ENCODE measurements around the gene CDH4.

CDH4 gene

DNA sequence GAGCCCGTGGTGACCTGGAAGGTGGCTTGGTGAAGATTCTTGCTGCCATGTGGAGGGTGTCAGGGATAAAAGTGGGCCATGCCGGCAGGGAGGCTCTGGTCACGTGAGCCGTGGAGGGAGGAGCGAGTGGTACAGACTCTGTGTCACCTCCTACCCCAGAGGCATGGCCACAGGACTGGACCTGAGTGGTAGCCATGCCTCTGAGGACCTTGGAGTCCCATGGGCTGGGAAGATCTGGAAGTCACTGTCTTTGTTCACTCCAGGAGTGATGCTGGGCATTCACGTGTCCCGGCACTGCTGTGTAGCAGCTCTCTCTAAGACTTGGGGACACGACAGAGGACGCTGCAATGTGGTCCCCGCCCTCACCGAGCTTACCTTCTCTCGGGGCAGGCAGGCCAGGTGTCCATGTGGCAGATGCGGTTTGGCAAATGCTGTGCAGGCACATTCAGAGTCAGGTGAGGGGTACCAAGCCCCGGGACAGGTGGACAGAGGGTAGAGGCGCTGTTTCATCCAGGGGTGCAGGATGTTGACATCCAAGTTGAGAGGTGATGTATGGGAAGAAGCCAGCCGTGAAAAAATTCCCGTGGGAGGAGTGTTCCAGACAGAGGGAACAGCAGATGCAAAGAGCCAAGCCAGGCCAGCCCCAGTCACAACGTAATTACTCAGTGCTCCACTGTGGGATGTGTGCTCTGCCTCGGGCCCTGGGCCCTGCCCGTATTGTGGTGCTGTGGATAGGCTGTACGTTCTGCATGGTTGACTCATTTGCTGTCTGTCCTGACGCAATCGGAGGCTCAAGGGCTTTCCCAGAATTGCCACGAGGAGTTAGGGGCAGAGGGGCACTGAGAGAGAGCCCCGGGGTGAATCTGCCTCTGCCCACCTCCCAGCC lies 505.9 kb downstream of the CDH4 start:
- H3K4me1 ChIP-seq (ENCODE audit: control insufficient read depth, insufficient read depth, low read length), result no peaks in the 10 kb centered on the region
- no peak overlapping the region for H3K27ac ChIP-seq (ENCODE audit: low read depth, low read length)
- no peaks in the 10 kb centered on the region for H3K27me3 ChIP-seq (ENCODE audit: control insufficient read depth, insufficient read depth, low read length)
- H3K36me3 ChIP-seq (ENCODE audit: control insufficient read depth, insufficient read depth, low read length), result no peaks in the 10 kb centered on the region
- H3K4me3 ChIP-seq (ENCODE audit: low read length), result no peak overlapping the region
- H3K9ac ChIP-seq (ENCODE audit: low read length), result no peak overlapping the region

DNA sequence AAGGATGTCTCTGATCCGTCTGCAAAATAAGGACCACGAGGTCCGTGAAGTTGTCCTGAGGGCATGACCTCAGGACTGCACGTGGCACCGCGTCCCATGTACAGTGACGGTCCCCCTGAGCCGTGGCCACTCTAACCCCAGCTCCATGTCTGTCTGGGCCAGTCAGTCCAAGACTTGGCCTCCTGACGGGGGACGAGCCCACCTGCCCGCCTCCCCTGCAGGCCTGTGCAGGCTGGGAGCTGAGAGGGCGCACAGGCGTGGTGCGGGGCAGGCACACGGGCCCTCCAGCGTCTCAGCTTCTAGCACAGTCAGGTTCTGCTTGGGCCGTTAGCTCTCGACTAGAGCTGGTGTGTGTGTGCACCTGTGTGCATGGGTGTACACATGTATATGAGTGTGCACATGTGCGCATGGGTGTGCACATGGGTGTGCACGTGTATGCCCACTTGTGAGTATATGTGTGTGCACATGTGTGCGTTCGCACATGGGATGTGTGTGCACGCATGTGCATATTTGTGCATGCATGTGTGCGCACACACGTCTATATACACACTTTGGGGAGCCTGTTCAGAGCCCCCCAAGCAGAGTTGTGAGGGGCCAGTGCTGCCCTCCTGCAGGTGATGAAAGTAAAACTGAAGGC lies 506.6 kb downstream of the CDH4 start:
- no peaks in the 10 kb centered on the region for H3K36me3 ChIP-seq (ENCODE audit: control insufficient read depth, insufficient read depth, low read length)
- no peak overlapping the region for H3K4me3 ChIP-seq (ENCODE audit: low read length)
- H3K4me1 ChIP-seq (ENCODE audit: control insufficient read depth, insufficient read depth, low read length), result no peaks in the 10 kb centered on the region
- H3K27ac ChIP-seq (ENCODE audit: low read depth, low read length), result no peak overlapping the region
- no peak overlapping the region for H3K9ac ChIP-seq (ENCODE audit: low read length)
- H3K27me3 ChIP-seq (ENCODE audit: control insufficient read depth, insufficient read depth, low read length), result no peaks in the 10 kb centered on the region

GRCh38 chr20:61759286-61760065 lies 507.4 kb downstream of the CDH4 start:
- Histone ChIP-seq H3K4me3 (ENCODE audit: low read length) (no peak overlapping the region), H3K4me1 (ENCODE audit: control insufficient read depth, insufficient read depth, low read length) (no peaks in the 10 kb centered on the region), H3K9ac (ENCODE audit: low read length) (no peak overlapping the region), H3K36me3 (ENCODE audit: control insufficient read depth, insufficient read depth, low read length) (no peaks in the 10 kb centered on the region), H3K27me3 (ENCODE audit: control insufficient read depth, insufficient read depth, low read length) (no peaks in the 10 kb centered on the region), H3K27ac (ENCODE audit: low read depth, low read length) (no peak overlapping the region)

DNA sequence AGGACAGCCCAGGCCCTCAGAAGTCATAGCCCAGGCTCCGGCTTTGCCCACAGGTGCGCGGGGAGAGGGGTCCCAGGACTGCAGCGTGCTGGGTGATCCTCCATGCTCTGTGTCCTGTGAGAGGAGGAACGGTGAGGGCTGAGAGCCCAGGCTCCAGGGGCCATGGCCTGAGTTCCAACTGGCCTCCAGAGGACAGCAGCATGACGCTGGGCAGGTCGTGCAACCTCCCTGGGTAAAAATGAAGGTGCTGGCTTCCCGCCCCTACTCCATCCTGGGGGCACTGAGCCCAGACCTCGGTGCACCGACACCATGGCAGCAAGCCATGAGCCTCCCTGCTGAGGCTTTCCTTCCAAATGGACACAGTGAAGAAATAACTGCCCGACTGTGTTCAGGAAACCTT lies 508.3 kb downstream of the CDH4 start:
- no peaks in the 10 kb centered on the region for H3K36me3 ChIP-seq (ENCODE audit: control insufficient read depth, insufficient read depth, low read length)
- no peaks in the 10 kb centered on the region for H3K27me3 ChIP-seq (ENCODE audit: control insufficient read depth, insufficient read depth, low read length)
- H3K4me1 ChIP-seq (ENCODE audit: control insufficient read depth, insufficient read depth, low read length), result no peaks in the 10 kb centered on the region
- no peak overlapping the region for H3K4me3 ChIP-seq (ENCODE audit: low read length)
- no peak overlapping the region for H3K27ac ChIP-seq (ENCODE audit: low read depth, low read length)
- H3K9ac ChIP-seq (ENCODE audit: low read length), result no peak overlapping the region

DNA sequence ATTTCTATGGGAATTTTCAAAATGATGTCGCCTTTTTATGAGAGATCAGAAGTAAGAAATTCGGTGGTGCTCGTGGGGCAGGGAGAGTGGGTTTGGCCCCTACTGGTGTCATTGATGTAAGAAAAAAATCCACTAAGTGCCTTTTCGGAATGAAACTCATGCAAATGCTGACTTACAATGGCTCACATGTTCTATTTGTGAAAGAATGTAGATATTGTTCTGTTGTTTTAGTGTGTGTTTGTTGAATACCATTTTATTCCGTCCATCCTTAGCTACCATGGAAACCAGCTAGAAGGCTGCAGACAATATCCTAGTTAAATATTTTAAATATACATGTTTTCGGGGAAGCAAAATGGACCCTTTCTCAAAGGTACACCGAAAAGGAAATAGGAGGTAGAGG lies 508.7 kb downstream of the CDH4 start:
- H3K9ac ChIP-seq (ENCODE audit: low read length), result no peak overlapping the region
- H3K4me3 ChIP-seq (ENCODE audit: low read length), result no peak overlapping the region
- H3K27me3 ChIP-seq (ENCODE audit: control insufficient read depth, insufficient read depth, low read length), result no peaks in the 10 kb centered on the region
- H3K4me1 ChIP-seq (ENCODE audit: control insufficient read depth, insufficient read depth, low read length), result no peaks in the 10 kb centered on the region
- no peak overlapping the region for H3K27ac ChIP-seq (ENCODE audit: low read depth, low read length)
- no peaks in the 10 kb centered on the region for H3K36me3 ChIP-seq (ENCODE audit: control insufficient read depth, insufficient read depth, low read length)

- H3K27ac ChIP-seq (ENCODE audit: low read depth, low read length), result no peak overlapping the region
- H3K9ac ChIP-seq (ENCODE audit: low read length), result no peak overlapping the region
- H3K36me3 ChIP-seq (ENCODE audit: control insufficient read depth, insufficient read depth, low read length), result no peaks in the 10 kb centered on the region
- H3K4me1 ChIP-seq (ENCODE audit: control insufficient read depth, insufficient read depth, low read length), result no peaks in the 10 kb centered on the region
- no peak overlapping the region for H3K4me3 ChIP-seq (ENCODE audit: low read length)
- no peaks in the 10 kb centered on the region for H3K27me3 ChIP-seq (ENCODE audit: control insufficient read depth, insufficient read depth, low read length)
Measured at GRCh38 chr20:61761453-61762166, 509.5 kb downstream of the CDH4 start.

DNA sequence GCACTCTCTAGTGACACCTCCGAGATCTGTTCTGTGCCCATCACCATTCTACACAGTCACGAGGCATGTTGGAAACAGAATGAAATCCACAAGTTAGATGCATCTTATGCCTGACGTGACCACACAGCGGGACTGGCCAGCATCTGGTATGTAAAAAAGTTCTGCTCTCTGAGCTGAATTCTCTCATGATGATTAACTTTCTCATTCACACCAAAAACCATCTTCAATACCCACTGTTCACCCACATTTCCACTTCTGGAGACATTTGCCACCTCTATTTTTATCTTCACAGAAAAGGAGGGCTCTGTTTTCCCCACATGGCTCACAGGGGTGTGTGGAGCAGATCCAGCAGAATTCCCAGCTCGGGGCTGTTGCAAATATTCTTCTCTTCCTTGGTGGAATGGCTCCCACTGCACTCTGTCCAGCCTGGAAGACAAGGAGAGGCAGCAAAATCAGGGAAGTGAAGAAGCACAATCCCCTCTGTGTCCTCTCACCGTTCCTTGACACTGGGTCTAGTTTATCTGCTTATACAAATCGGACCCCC lies 510.2 kb downstream of the CDH4 start:
- Histone ChIP-seq H3K27me3 (ENCODE audit: control insufficient read depth, insufficient read depth, low read length) (no peaks in the 10 kb centered on the region), H3K4me3 (ENCODE audit: low read length) (no peak overlapping the region), H3K9ac (ENCODE audit: low read length) (no peak overlapping the region)

GRCh38 chr20:61762886-61763739 lies 511.1 kb downstream of the CDH4 start:
- no peaks in the 10 kb centered on the region for H3K36me3 ChIP-seq (ENCODE audit: control insufficient read depth, insufficient read depth, low read length)
- H3K9ac ChIP-seq (ENCODE audit: low read length), result no peak overlapping the region
- H3K4me1 ChIP-seq (ENCODE audit: control insufficient read depth, insufficient read depth, low read length), result no peaks in the 10 kb centered on the region
- no peak overlapping the region for H3K27ac ChIP-seq (ENCODE audit: low read depth, low read length)
- no peak overlapping the region for H3K4me3 ChIP-seq (ENCODE audit: low read length)
- H3K27me3 ChIP-seq (ENCODE audit: control insufficient read depth, insufficient read depth, low read length), result no peaks in the 10 kb centered on the region

More for the DNA sequence above, 510.2 kb downstream of the CDH4 start:
- Histone ChIP-seq H3K4me1 (ENCODE audit: control insufficient read depth, insufficient read depth, low read length) (no peaks in the 10 kb centered on the region), H3K36me3 (ENCODE audit: control insufficient read depth, insufficient read depth, low read length) (no peaks in the 10 kb centered on the region), H3K27ac (ENCODE audit: low read depth, low read length) (no peak overlapping the region)

GRCh38 chr20:61763740-61764400 lies 511.8 kb downstream of the CDH4 start:
- Histone ChIP-seq H3K4me1 (ENCODE audit: control insufficient read depth, insufficient read depth, low read length) (no peaks in the 10 kb centered on the region), H3K4me3 (ENCODE audit: low read length) (no peak overlapping the region), H3K36me3 (ENCODE audit: control insufficient read depth, insufficient read depth, low read length) (no peaks in the 10 kb centered on the region), H3K27ac (ENCODE audit: low read depth, low read length) (no peak overlapping the region), H3K9ac (ENCODE audit: low read length) (no peak overlapping the region), H3K27me3 (ENCODE audit: control insufficient read depth, insufficient read depth, low read length) (no peaks in the 10 kb centered on the region)

DNA sequence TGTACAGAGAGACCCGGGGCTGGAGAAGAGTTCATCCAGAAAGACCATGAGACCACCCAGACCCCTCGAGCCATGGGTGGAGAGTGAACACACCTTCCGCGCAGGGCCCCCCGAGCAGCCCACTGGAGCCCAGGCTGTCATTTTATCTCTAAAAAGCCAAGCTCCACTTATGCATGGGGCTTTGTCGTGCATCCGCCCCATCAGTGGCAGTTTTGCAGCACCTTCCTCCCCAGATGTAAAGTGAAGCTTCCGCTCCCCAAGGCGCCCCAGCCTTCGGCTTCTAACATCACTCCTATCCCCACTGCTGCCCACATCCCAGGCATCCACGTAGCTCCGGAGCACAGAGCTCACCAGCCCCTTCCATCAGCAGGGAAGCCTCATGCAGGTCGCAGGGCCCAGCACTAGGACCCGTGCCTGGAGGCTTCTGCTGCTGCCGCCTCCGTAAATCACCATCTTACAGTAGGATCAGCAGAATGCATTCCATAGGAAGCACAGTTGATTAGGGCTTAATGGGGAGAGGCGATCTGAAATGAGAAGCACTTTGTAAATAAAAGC lies 512.5 kb downstream of the CDH4 start:
- H3K4me3 ChIP-seq (ENCODE audit: low read length), result no peak overlapping the region
- no peak overlapping the region for H3K27ac ChIP-seq (ENCODE audit: low read depth, low read length)
- H3K27me3 ChIP-seq (ENCODE audit: control insufficient read depth, insufficient read depth, low read length), result no peaks in the 10 kb centered on the region
- no peaks in the 10 kb centered on the region for H3K4me1 ChIP-seq (ENCODE audit: control insufficient read depth, insufficient read depth, low read length)
- no peak overlapping the region for H3K9ac ChIP-seq (ENCODE audit: low read length)
- H3K36me3 ChIP-seq (ENCODE audit: control insufficient read depth, insufficient read depth, low read length), result no peaks in the 10 kb centered on the region
